Effector CD8-positive, alpha-beta T cell (primary cell): Measurements from ENCODE around the gene RELN.
"Not testable (repeated sequence)": the region's sequence is repeated elsewhere in the genome, so short reads cannot be mapped to it uniquely, and the experiment has no call there.

Experiments used
- DNase-seq: peaks from one replicate; lab custom pipeline; 2025; lab: John Stamatoyannopoulos, UW

Gene RELN

GRCh38 chr7:103564416-103564815 is 425.0 kb downstream of the RELN start:
- no peak for DNase-seq

GRCh38 chr7:103560136-103560535 is 429.3 kb downstream of the RELN start:
- no peak for DNase-seq

GRCh38 chr7:103551016-103551415 is 438.4 kb downstream of the RELN start:
- no peak for DNase-seq

GRCh38 chr7:103549786-103550185 is 439.7 kb downstream of the RELN start:
- DNase-seq: no peak

GRCh38 chr7:103547451-103548284 is 441.8 kb downstream of the RELN start:
- no peak for DNase-seq

- no peak for DNase-seq
These were observed 447.0 kb downstream of the RELN start for GRCh38 chr7:103542470-103542869.

- DNase-seq: no peak
These were observed 447.5 kb downstream of the RELN start for GRCh38 chr7:103541947-103542346.

GRCh38 chr7:103541026-103541425 is 448.4 kb downstream of the RELN start:
- DNase-seq: no peak

GRCh38 chr7:103540338-103540737 is 449.1 kb downstream of the RELN start:
- no peak for DNase-seq

- no peak for DNase-seq
These were observed 449.6 kb downstream of the RELN start for GRCh38 chr7:103539875-103540274.

GRCh38 chr7:103538964-103539709 is 450.3 kb downstream of the RELN start:
- DNase-seq: no peak

- no peak for DNase-seq
These were observed 455.7 kb downstream of the RELN start for GRCh38 chr7:103533761-103534160.

- DNase-seq: no peak
These were observed 456.5 kb downstream of the RELN start for GRCh38 chr7:103532955-103533354.

- DNase-seq: no peak
These were observed 461.3 kb downstream of the RELN start for GRCh38 chr7:103528152-103528551.

GRCh38 chr7:103525937-103526336 is 463.5 kb downstream of the RELN start:
- DNase-seq: no peak

GRCh38 chr7:103524042-103524907 is 465.2 kb downstream of the RELN start:
- DNase-seq: no peak

GRCh38 chr7:103521937-103522336 is 467.5 kb downstream of the RELN start:
- no peak for DNase-seq

- DNase-seq: no peak
These were observed 484.8 kb downstream of the RELN start for GRCh38 chr7:103504505-103505135.

GRCh38 chr7:103501206-103501605 is 488.3 kb downstream of the RELN start:
- DNase-seq: no peak

GRCh38 chr7:103499976-103500375 is 489.5 kb downstream of the RELN start:
- DNase-seq: no peak

GRCh38 chr7:103487419-103487818 is 502.0 kb downstream of the RELN start:
- no peak for DNase-seq

- not testable (repeated sequence) for DNase-seq
These were observed 502.6 kb downstream of the RELN start for GRCh38 chr7:103486873-103487272.
